Fibroblast of lung (primary cell): ENCODE data around the gene APLF. TPM values are rescaled to one million over a fixed set of nuclear protein-coding genes. Genes with fewer than 3 reads are reported as not detected.

Experiments used
- DNase-seq, 2 donors: peaks; one replicate each; pipeline versions ENCODE4 v3.0.0 to v3.0.0-alpha.2; 2010; ENCODE audit warnings: low read depth in 2 of 2
- H2AFZ ChIP-seq: 2 replicates; pipeline ENCODE4 v1.5.1; 2012; ENCODE audit warnings: low read length, control low read depth, inconsistent platforms
- H3K27ac ChIP-seq: 2 replicates; pipeline ENCODE4 v1.5.1; 2011; ENCODE audit warnings: low read length, control low read depth; ENCODE audit not compliant: insufficient read depth
- H3K27me3 ChIP-seq: 2 replicates; pipeline ENCODE4 v1.5.1; 2011; ENCODE audit warnings: mild to moderate bottlenecking, low read length; ENCODE audit not compliant: control insufficient read depth, insufficient read depth
- H3K36me3 ChIP-seq: 2 replicates; pipeline ENCODE4 v1.5.1; 2011; ENCODE audit warnings: low read length; ENCODE audit not compliant: control insufficient read depth, insufficient read depth
- H3K4me1 ChIP-seq: 2 replicates; pipeline ENCODE4 v1.5.1; 2011; ENCODE audit warnings: low read length; ENCODE audit not compliant: control insufficient read depth, insufficient read depth; ENCODE audit errors: extremely low read depth
- H3K4me2 ChIP-seq: 2 replicates; pipeline ENCODE4 v1.5.1; 2011; ENCODE audit warnings: low read length, control low read depth; ENCODE audit not compliant: insufficient read depth; ENCODE audit errors: extremely low read depth
- H3K4me3 ChIP-seq, 4 experiments: fragments of 200-600 bp in 1 of 4; sonication (generic) in 1 of 4; replicated peaks in 1 of 4; 2 replicates each; pipeline ENCODE4 v1.5.1; 2011 to 2016; ENCODE audit warnings: low read length in 4 of 4, low read depth in 3 of 4, mild to moderate bottlenecking in 3 of 4, control low read depth in 2 of 4, inconsistent platforms in 1 of 4, mixed read lengths in 1 of 4; ENCODE audit not compliant: insufficient read depth in 1 of 4; ENCODE audit errors: control extremely low read depth in 1 of 4
- H3K79me2 ChIP-seq: 2 replicates; pipeline ENCODE4 v1.5.1; 2012; ENCODE audit warnings: mild to moderate bottlenecking, low read length, inconsistent platforms; ENCODE audit not compliant: control insufficient read depth, insufficient read depth
- H3K9ac ChIP-seq: 2 replicates; pipeline ENCODE4 v1.5.1; 2011; ENCODE audit warnings: mild to moderate bottlenecking, low read length, control low read depth; ENCODE audit not compliant: insufficient read depth
- H3K9me3 ChIP-seq: 2 replicates; pipeline ENCODE4 v1.5.1; 2012; ENCODE audit warnings: low read depth, low read length; ENCODE audit not compliant: control insufficient read depth, insufficient read depth
- H4K20me1 ChIP-seq: 2 replicates; pipeline ENCODE4 v1.5.1; 2011; ENCODE audit warnings: low read length; ENCODE audit not compliant: control insufficient read depth, insufficient read depth; ENCODE audit errors: extremely low read depth
- EZH2 ChIP-seq: IDR thresholded peaks from 2 replicates; pipeline ENCODE4 v1.5.1; 2012; ENCODE audit warnings: low read length, control low read depth, mild to moderate bottlenecking; ENCODE audit errors: missing control alignments
- polyA plus RNA-seq, 2 donors: library from polyadenylated mRNA; depleted of rRNA in 1 of 2; stranded (reverse) in 1 of 2; unstranded in 1 of 2; fragments of >200 nt; gene quantifications; 2 replicates each; pipeline ENCODE4 v1.2.1, GENCODE V29; 2011 to 2012; ENCODE audit warnings: missing spikeins in 1 of 2
- total RNA-seq: library from RNA; depleted of rRNA; stranded (reverse); fragments of >200 nt; gene quantifications from 2 replicates; pipeline ENCODE4 v1.2.1, GENCODE V29; 2014
- TF ChIP-seq, protein P1 (sequence below), 2 donors: IDR thresholded peaks in 1 of 2; conservative IDR thresholded peaks in 1 of 2; 1 replicate in 1 of 2; 2 replicates in 1 of 2; pipeline ENCODE4 v1.5.1; 2011 to 2012; ENCODE audit warnings: low read length in 2 of 2, control low read depth in 1 of 2, inconsistent platforms in 1 of 2, low read depth in 1 of 2, mild to moderate bottlenecking in 1 of 2

The APLF gene
- total and polyA plus RNA-seq, 2 donors (not counting 1 experiment from before 2014, with no cell fraction given) = 1.6 to 9.4 TPM

GRCh38 chr2:68425503-68425902 is 41.9 kb upstream of the APLF start:
- Histone ChIP-seq H3K27ac (no peak overlapping the region), H3K36me3 (no peaks in the 10 kb centered on the region), H2AFZ (no peak overlapping the region), H3K4me3 (no peak overlapping the region), H3K4me2 (no peak overlapping the region), H3K9me3 (no peaks in the 10 kb centered on the region), H3K27me3 (peaks cover 2% of the 10 kb centered on the region), H4K20me1 (no peaks in the 10 kb centered on the region), H3K4me1 (no peaks in the 10 kb centered on the region), H3K79me2 (no peaks in the 10 kb centered on the region), H3K9ac (no peak overlapping the region)
- no peak for DNase-seq
- TF ChIP-seq, protein P1, sequence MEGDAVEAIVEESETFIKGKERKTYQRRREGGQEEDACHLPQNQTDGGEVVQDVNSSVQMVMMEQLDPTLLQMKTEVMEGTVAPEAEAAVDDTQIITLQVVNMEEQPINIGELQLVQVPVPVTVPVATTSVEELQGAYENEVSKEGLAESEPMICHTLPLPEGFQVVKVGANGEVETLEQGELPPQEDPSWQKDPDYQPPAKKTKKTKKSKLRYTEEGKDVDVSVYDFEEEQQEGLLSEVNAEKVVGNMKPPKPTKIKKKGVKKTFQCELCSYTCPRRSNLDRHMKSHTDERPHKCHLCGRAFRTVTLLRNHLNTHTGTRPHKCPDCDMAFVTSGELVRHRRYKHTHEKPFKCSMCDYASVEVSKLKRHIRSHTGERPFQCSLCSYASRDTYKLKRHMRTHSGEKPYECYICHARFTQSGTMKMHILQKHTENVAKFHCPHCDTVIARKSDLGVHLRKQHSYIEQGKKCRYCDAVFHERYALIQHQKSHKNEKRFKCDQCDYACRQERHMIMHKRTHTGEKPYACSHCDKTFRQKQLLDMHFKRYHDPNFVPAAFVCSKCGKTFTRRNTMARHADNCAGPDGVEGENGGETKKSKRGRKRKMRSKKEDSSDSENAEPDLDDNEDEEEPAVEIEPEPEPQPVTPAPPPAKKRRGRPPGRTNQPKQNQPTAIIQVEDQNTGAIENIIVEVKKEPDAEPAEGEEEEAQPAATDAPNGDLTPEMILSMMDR (conservative IDR thresholded peaks at IDR 0.05 in 1 of 2, IDR thresholded peaks at IDR 0.05 in 1 of 2; ENCODE audit: low read depth in 1 of 2, low read length in 2 of 2) = no peak
- TF ChIP-seq EZH2 = no peak

DNA sequence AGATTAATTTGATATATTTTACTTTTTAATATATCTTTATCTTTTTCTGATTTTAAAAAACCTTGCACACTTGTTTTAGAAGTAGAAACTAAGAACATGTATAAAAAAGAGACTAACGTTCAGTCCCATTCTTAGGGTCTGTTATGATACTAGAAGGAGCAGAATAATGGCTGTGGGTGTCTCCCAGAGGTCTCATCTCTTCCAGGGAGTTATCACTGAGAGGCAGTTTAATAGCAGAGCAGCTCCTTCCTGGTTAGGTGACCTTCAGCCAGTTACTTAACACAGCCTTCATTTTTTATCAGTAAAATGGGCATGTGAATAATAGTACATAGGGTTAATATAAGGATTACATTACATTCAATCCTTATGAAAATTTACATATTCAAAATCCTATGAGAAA is 40.9 kb upstream of the APLF start:
- H3K27ac ChIP-seq = no peak overlapping the region
- DNase-seq = no peak
- no peak overlapping the region for H3K4me2 ChIP-seq
- H4K20me1 ChIP-seq = no peaks in the 10 kb centered on the region
- no peak overlapping the region for H2AFZ ChIP-seq
- H3K79me2 ChIP-seq = no peaks in the 10 kb centered on the region
- no peaks in the 10 kb centered on the region for H3K9me3 ChIP-seq
- H3K27me3 ChIP-seq = peaks cover 2% of the 10 kb centered on the region
- H3K4me3 ChIP-seq = no peak overlapping the region
- no peak for TF ChIP-seq EZH2
- TF ChIP-seq, protein P1 (conservative IDR thresholded peaks at IDR 0.05 in 1 of 2, IDR thresholded peaks at IDR 0.05 in 1 of 2; ENCODE audit: low read depth in 1 of 2, low read length in 2 of 2) = no peak
- no peaks in the 10 kb centered on the region for H3K36me3 ChIP-seq
- no peaks in the 10 kb centered on the region for H3K4me1 ChIP-seq
- no peak overlapping the region for H3K9ac ChIP-seq

- Histone ChIP-seq H3K4me2 (no peak overlapping the region), H4K20me1 (no peaks in the 10 kb centered on the region), H3K27me3 (peaks cover 2% of the 10 kb centered on the region), H3K9me3 (no peaks in the 10 kb centered on the region), H2AFZ (no peak overlapping the region), H3K9ac (no peak overlapping the region), H3K4me3 (no peak overlapping the region), H3K79me2 (no peaks in the 10 kb centered on the region), H3K27ac (no peak overlapping the region), H3K4me1 (no peaks in the 10 kb centered on the region), H3K36me3 (no peaks in the 10 kb centered on the region)
- TF ChIP-seq, protein P1 (conservative IDR thresholded peaks at IDR 0.05 in 1 of 2, IDR thresholded peaks at IDR 0.05 in 1 of 2; ENCODE audit: low read depth in 1 of 2, low read length in 2 of 2) = no peak
- no peak for TF ChIP-seq EZH2
- DNase-seq = peak in 1 of 2 donors; percentile 81
Observed at GRCh38 chr2:68426848-68427579, 40.4 kb upstream of the APLF start.
